ENCODE data around the gene NRL.

NRL gene

DNA sequence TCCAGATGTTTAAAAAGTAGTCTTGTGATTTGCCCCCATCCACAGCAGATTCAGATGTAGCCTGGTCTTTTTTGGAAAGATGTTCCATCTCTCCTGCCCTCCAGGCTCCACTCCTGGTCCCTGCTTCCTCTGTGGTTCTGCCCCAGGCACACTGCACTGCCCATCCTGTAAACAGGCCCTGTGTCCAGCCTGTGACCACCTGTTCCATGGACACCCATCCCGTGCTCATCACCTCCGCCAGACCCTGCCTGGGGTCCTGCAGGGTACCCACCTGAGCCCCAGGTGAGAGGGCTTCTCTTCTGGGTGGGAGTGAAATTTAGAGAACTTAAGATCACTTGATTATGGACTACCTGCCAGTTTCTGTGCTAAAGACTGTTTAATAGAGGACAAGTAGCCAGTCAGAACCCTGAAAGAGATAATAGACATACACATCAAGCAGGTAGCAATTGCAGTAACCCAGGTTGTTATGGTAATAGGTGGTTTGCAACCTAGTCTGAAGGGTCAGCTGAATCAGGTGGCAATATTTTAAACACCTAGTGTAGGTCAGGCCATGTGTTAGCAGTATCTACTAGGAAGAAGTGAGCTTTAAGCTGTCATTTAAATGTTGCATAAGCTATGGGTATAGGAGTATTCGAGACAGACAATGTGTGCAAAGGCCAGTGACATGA lies 34.7 kb upstream of the NRL start:
- Histone ChIP-seq H3K4me1 (ENCODE audit: low read length) (peaks cover 11% of the 10 kb centered on the region), H3K4me3 (ENCODE audit: low read length) (no peak overlapping the region), H3K9ac (ENCODE audit: low read length) (no peak overlapping the region), H3K4me2 (ENCODE audit: low read depth, low read length) (no peak overlapping the region), H3K79me2 (ENCODE audit: low read length) (peaks cover 39% of the 10 kb centered on the region), H3K27ac (ENCODE audit: low read length) (no peak overlapping the region), H3K9me3 (replicated peaks; ENCODE audit: insufficient read depth, low read length) (no peaks in the 10 kb centered on the region), H3F3A (ENCODE audit: insufficient read depth, low read length) (peaks cover 5% of the 10 kb centered on the region; the same call in 1 of the 2 replicates), H2AFZ (ENCODE audit: low read length) (no peak overlapping the region), H3K9me2 (replicated peaks; ENCODE audit: insufficient read depth, low read length) (no peaks in the 10 kb centered on the region), H4K20me1 (ENCODE audit: insufficient read depth, low read length) (no peaks in the 10 kb centered on the region), H3K27me3 (replicated peaks; ENCODE audit: insufficient read depth, low read length) (no peaks in the 10 kb centered on the region), H3K36me3 (replicated peaks; ENCODE audit: insufficient read depth, low read length) (no peaks in the 10 kb centered on the region)
- DNase-seq, result no peak
- TF ChIP-seq, protein P1, sequence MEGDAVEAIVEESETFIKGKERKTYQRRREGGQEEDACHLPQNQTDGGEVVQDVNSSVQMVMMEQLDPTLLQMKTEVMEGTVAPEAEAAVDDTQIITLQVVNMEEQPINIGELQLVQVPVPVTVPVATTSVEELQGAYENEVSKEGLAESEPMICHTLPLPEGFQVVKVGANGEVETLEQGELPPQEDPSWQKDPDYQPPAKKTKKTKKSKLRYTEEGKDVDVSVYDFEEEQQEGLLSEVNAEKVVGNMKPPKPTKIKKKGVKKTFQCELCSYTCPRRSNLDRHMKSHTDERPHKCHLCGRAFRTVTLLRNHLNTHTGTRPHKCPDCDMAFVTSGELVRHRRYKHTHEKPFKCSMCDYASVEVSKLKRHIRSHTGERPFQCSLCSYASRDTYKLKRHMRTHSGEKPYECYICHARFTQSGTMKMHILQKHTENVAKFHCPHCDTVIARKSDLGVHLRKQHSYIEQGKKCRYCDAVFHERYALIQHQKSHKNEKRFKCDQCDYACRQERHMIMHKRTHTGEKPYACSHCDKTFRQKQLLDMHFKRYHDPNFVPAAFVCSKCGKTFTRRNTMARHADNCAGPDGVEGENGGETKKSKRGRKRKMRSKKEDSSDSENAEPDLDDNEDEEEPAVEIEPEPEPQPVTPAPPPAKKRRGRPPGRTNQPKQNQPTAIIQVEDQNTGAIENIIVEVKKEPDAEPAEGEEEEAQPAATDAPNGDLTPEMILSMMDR (IDR thresholded peaks at IDR 0.05; ENCODE audit: low read length), result no peak
- TF ChIP-seq EZH2phosphoT487 (IDR thresholded peaks at IDR 0.05; ENCODE audit: low read length) (no peak), EZH2 (optimal IDR thresholded peaks at IDR 0.05; ENCODE audit: low read depth, low read length) (no peak)

DNA sequence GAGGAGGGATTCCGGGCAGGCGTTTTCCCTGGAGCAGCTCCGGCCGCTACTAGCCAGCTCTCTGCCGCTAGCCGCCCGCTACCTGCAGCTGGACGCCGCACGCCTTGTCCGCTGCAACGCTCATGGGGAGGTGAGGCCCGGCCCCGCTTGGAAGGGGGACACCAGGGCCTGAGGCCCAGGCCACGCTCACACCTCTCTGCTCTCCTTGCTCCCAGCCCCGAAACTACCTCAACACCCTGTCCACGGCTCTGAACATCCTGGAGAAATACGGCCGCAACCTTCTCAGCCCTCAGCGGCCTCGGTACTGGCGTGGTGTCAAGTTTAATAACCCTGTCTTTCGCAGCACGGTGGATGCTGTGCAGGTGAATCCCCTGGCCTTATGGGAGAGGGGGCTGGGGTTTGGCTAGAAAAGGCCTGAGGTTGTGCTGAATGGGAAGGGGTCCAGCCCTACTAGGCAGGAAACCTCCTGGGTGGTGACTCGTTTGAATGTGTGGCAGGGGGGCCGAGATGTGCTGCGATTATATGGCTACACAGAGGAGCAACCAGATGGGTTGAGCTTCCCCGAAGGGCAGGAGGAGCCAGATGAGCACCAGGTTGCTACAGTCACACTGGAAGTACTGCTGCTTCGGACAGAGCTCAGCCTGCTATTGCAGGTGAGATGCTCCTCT lies 33.1 kb upstream of the NRL start:
- Histone ChIP-seq H3K27ac (ENCODE audit: low read length) (no peak overlapping the region), H3K9me3 (replicated peaks; ENCODE audit: insufficient read depth, low read length) (no peaks in the 10 kb centered on the region), H2AFZ (ENCODE audit: low read length) (no peak overlapping the region), H3K4me3 (ENCODE audit: low read length) (peak overlapping the region; percentile 87), H3K4me1 (ENCODE audit: low read length) (peaks cover 11% of the 10 kb centered on the region), H3K4me2 (ENCODE audit: low read depth, low read length) (peak overlapping the region; percentile 79), H4K20me1 (ENCODE audit: insufficient read depth, low read length) (no peaks in the 10 kb centered on the region), H3K36me3 (replicated peaks; ENCODE audit: insufficient read depth, low read length) (no peaks in the 10 kb centered on the region), H3K9me2 (replicated peaks; ENCODE audit: insufficient read depth, low read length) (no peaks in the 10 kb centered on the region), H3K9ac (ENCODE audit: low read length) (peak overlapping the region; percentile 59), H3K27me3 (replicated peaks; ENCODE audit: insufficient read depth, low read length) (no peaks in the 10 kb centered on the region), H3K79me2 (ENCODE audit: low read length) (peaks cover 47% of the 10 kb centered on the region), H3F3A (ENCODE audit: insufficient read depth, low read length) (peaks cover 5% of the 10 kb centered on the region; the same call in 1 of the 2 replicates)
- DNase-seq, result no peak
- TF ChIP-seq EZH2phosphoT487 (IDR thresholded peaks at IDR 0.05; ENCODE audit: low read length), result no peak
- TF ChIP-seq, protein P1 (IDR thresholded peaks at IDR 0.05; ENCODE audit: low read length), result no peak
- no peak for TF ChIP-seq EZH2 (optimal IDR thresholded peaks at IDR 0.05; ENCODE audit: low read depth, low read length)

DNA sequence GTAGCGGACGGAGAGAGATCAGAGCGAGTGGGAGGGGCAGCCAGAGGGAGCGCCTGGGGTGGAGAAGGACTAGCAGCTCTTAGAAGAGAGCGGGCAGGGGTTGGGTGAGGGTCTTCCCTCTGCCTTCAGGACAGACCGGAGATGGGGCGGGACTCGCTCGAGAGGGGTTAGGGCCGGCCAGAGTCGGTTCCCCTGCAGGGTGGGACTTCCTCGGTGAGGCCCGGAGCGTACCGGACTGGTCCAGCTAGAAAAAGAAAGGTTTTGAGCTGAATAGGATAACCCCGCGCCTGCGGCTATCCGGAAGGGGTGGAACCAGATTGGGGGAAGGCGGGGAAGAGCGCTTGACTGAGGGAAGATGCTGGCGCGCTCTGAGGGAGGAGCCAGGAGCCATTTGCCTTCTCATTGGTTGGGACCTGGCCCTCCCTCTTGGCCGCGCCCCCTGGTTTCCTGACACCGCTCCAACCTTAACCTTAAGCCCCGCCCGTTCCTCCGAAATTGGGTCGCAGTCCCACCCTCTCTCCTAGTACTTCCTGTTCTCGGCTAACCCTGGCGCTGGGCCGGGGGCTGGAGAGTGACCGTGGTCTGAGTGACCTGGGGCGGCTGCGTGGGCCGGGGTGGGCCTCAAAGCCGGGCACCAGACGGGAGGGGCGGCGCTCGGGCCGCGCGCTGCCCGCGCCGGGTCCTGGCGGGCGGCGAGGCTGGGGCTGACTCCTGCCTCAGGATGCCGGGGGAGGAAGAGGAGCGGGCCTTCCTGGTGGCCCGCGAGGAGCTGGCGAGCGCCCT lies 32.4 kb upstream of the NRL start, which contains the start of gene RNF31:
Gene RNF31, plus strand, starts transcription at position 521 of the 783 bp plus-strand sequence. Its CDS starts 201 bp downstream, at position 722.
- Histone ChIP-seq H3K4me2 (ENCODE audit: low read depth, low read length) (peak within 1 kb of the TSS; percentile 81), H3K4me3 (ENCODE audit: low read length) (peak within 1 kb of the TSS; percentile 87), H3K27me3 (replicated peaks; ENCODE audit: insufficient read depth, low read length) (no peaks in the 10 kb centered on the region), H3K79me2 (ENCODE audit: low read length) (peaks cover 47% of the 10 kb centered on the region), H4K20me1 (ENCODE audit: insufficient read depth, low read length) (no peaks in the 10 kb centered on the region), H3K27ac (ENCODE audit: low read length) (peak within 1 kb of the TSS; percentile 76; the same call in 1 of the 2 replicates), H3K4me1 (ENCODE audit: low read length) (peaks cover 11% of the 10 kb centered on the region), H3K9ac (ENCODE audit: low read length) (peak within 1 kb of the TSS; percentile 84), H3F3A (ENCODE audit: insufficient read depth, low read length) (peaks cover 5% of the 10 kb centered on the region), H3K9me2 (replicated peaks; ENCODE audit: insufficient read depth, low read length) (no peaks in the 10 kb centered on the region), H2AFZ (ENCODE audit: low read length) (peak within 1 kb of the TSS; percentile 65), H3K36me3 (replicated peaks; ENCODE audit: insufficient read depth, low read length) (no peaks in the 10 kb centered on the region), H3K9me3 (replicated peaks; ENCODE audit: insufficient read depth, low read length) (no peaks in the 10 kb centered on the region)
- TF ChIP-seq EZH2phosphoT487 (IDR thresholded peaks at IDR 0.05; ENCODE audit: low read length), result no peak
- TF ChIP-seq, protein P1 (IDR thresholded peaks at IDR 0.05; ENCODE audit: low read length), result no peak
- TF ChIP-seq EZH2 (optimal IDR thresholded peaks at IDR 0.05; ENCODE audit: low read depth, low read length), result no peak
- DNase-seq, result peak; percentile 92

Data from MM.1S (cell line).